Bronchial epithelial cell (primary cell): ENCODE data around the gene PIP5K1C. TPM values are rescaled to one million over a fixed set of nuclear protein-coding genes. Genes with fewer than 3 reads are reported as not detected.

Experiments
- DNase-seq: peaks from one replicate; pipeline ENCODE4 v3.0.0-alpha.2; 2010; ENCODE audit warnings: low read depth
- FAIRE-seq: peaks from 2 replicates; lab custom pipeline; 2011; peaks lifted over from hg19 to GRCh38; lab: Jason Lieb, UNC
- H3K27me3 ChIP-seq: 2 replicates; pipeline ENCODE4 v1.5.1; 2011; ENCODE audit warnings: low read length; ENCODE audit not compliant: control insufficient read depth, insufficient read depth
- H3K36me3 ChIP-seq: 2 replicates; pipeline ENCODE4 v1.5.1; 2011; ENCODE audit warnings: low read length; ENCODE audit not compliant: control insufficient read depth, insufficient read depth
- H3K4me3 ChIP-seq: 2 replicates; pipeline ENCODE4 v1.5.1; 2011; ENCODE audit warnings: mild to moderate bottlenecking, low read depth, low read length, control low read depth
- CTCF ChIP-seq: IDR thresholded peaks from 2 replicates; pipeline ENCODE4 v1.5.1; 2011; ENCODE audit warnings: mild to moderate bottlenecking, moderate library complexity, low read length, control low read depth, inconsistent platforms; ENCODE audit not compliant: insufficient read depth, severe bottlenecking
- total RNA-seq: library from RNA; depleted of rRNA; stranded (reverse); fragments of >200 nt; gene quantifications from 2 replicates; pipeline ENCODE4 v1.2.1, GENCODE V29; 2014

PIP5K1C gene
- total RNA-seq, 1 donor from 2014 or later = 6.3 TPM

GRCh38 chr19:3672993-3673392 is 27.3 kb downstream of the PIP5K1C start:
- no peak for TF ChIP-seq CTCF
- no peaks in the 10 kb centered on the region for H3K27me3 ChIP-seq
- no peak for FAIRE-seq
- DNase-seq = no peak
- no peak overlapping the region for H3K4me3 ChIP-seq
- no peaks in the 10 kb centered on the region for H3K36me3 ChIP-seq

GRCh38 chr19:3672575-3672948 is 27.7 kb downstream of the PIP5K1C start:
- Histone ChIP-seq H3K4me3 (no peak overlapping the region), H3K36me3 (no peaks in the 10 kb centered on the region), H3K27me3 (no peaks in the 10 kb centered on the region)
- FAIRE-seq = no peak
- no peak for TF ChIP-seq CTCF
- DNase-seq = no peak

- H3K27me3 ChIP-seq = no peaks in the 10 kb centered on the region
- no peak for TF ChIP-seq CTCF
- H3K4me3 ChIP-seq = no peak overlapping the region
- H3K36me3 ChIP-seq = no peaks in the 10 kb centered on the region
- no peak for FAIRE-seq
- DNase-seq = no peak
Observed at GRCh38 chr19:3671680-3672574, 28.3 kb downstream of the PIP5K1C start.

DNA sequence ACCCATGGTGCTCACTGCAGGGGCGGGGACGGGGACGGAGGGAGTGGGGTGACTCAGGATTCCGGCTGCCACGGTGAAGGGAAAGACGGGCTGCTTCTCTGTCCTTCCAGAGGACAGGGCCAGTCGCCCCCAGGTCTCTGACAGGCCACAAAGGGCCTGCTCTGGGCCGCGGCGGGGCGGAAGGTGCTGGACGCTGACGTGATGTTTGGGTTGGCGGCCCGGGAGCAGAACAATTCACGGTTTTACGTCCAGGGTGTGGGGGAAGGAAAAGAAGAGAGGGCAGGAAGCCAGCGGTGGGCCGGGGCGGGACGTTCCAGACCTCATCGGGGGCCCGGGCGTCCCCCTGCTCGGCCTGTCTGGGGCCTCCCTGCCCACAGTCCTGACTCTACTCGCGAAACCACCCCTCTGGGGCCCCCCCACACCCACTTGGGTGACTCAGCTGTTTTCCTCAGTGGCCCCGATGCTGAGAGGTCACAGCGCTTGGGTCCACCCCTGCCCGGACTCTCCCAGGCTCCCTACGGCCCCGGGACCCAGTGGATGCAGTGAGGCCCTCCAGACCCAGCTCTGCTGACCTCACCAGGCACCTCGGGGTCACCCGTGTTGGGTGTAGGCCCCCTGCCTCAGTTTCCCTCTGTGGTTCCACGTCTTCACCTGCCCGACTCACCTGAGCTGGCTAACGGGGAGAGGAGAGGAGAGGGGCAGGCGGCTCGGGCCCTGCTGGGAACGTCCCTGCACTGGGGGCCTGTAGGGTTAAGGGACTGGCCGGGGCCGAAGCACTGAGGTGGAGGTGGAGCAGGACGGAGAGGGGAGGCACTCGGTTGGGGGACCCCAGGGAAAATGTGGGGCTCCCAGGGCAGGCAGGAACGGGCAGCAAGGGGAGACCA is 29.2 kb downstream of the PIP5K1C start:
- no peak for TF ChIP-seq CTCF
- Histone ChIP-seq H3K27me3 (no peaks in the 10 kb centered on the region), H3K36me3 (no peaks in the 10 kb centered on the region), H3K4me3 (no peak overlapping the region)
- no peak for DNase-seq
- no peak for FAIRE-seq

- TF ChIP-seq CTCF = no peak
- no peak for DNase-seq
- FAIRE-seq = no peak
- no peaks in the 10 kb centered on the region for H3K36me3 ChIP-seq
- H3K4me3 ChIP-seq = no peak overlapping the region
- H3K27me3 ChIP-seq = no peaks in the 10 kb centered on the region
Observed at GRCh38 chr19:3669947-3670795, 30.1 kb downstream of the PIP5K1C start.
